Endothelial cell of umbilical vein (primary cell): Measurements from ENCODE around the gene RIN2.

ENCODE experiments used
- EZH2 ChIP-seq: IDR thresholded peaks from 2 replicates; pipeline ENCODE4 v1.6.1; 2012; ENCODE audit warnings: borderline replicate concordance, low read depth, mild to moderate bottlenecking, moderate library complexity, low read length, inconsistent platforms; ENCODE audit not compliant: severe bottlenecking
- POLR2A ChIP-seq: IDR thresholded peaks from 2 replicates; pipeline ENCODE4 v1.6.1; 2012; ENCODE audit warnings: low read depth, mild to moderate bottlenecking, control low read depth, low read length
- TF ChIP-seq, protein P1 (sequence below): IDR thresholded peaks from 2 replicates; pipeline ENCODE4 v1.6.1; 2011; ENCODE audit not compliant: insufficient read depth, insufficient read length

DNA sequence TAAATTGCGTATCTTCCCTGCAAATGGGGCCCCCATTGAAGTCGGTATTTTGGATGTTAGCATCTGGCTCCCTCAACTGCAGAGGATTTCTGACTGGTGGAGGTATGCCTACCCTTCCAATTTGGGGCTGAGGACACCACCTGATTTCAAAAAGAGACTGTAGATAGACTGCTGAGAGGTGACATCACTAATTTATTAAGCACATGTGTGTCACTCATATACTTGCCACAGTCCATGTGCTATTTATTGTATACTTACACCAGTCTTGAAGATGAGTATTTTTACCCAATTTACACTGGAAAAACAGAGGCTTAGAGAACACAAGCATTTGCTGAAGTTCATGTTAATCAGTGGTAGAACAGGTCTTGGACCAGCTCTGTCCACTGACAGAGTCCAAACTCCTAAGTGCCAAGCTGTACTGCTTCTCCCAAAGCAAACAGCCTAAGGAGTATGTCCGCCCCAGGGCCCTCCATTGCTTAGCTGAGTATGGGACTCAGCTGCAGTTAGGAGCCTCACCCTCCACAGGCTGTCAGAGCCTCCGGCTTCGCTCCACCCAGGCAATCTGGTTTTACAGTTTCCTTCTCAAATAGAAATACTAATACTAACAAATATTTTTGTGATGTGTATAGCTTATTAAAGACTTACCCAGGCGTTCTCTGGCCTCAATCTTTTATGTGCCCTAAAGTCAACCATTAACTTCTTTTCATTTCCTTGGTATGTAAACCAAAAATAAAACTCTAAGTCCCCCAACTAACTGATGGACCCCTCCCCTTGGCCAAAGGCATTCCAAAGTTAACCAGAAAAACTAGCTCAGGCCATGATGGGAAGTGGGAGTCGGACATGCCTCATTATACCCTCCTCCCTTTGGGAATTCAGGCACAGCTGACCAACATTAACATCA lies 17.5 kb downstream of the RIN2 start:
- TF ChIP-seq, protein P1, sequence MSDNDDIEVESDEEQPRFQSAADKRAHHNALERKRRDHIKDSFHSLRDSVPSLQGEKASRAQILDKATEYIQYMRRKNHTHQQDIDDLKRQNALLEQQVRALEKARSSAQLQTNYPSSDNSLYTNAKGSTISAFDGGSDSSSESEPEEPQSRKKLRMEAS, result no peak
- TF ChIP-seq EZH2 (no peak), POLR2A (no peak)
